SK-N-SH (cell line): ENCODE results near the gene STARD10. TPM values are rescaled to one million over a fixed set of nuclear protein-coding genes. Genes with fewer than 3 reads are reported as not detected.
A peak's percentile ranks its signal among the peaks of the same experiment; 100 is the strongest.

Experiments used
- CTCF ChIA-PET: fragments of 300-600, 350-600 bp; formaldehyde crosslinking; extraction: SDS; loops from one replicate; lab custom pipeline; 2021; lab: Yijun Ruan, JAX
- POLR2A ChIA-PET: fragments of 350-600 bp; sonication (Branson Sonifier 250); formaldehyde crosslinking; extraction: SDS; loops from one replicate; lab custom pipeline; 2020; ENCODE audit warnings: antibody characterized with exemption, inconsistent platforms; lab: Yijun Ruan, JAX
- DNase-seq: peaks from one replicate; pipeline ENCODE4 v3.0.0; 2012
- H2AFZ ChIP-seq: fragments of 200-600 bp; sonication (generic); 2 replicates; pipeline ENCODE4 v1.8.1; 2016; ENCODE audit warnings: antibody characterized with exemption, mild to moderate bottlenecking, low read depth
- H3F3A ChIP-seq: fragments of 200-600 bp; sonication (generic); replicated peaks from 2 replicates; pipeline ENCODE3; 2016; ENCODE audit warnings: antibody characterized with exemption, mild to moderate bottlenecking; ENCODE audit not compliant: insufficient read depth
- H3K27ac ChIP-seq, 2 experiments: fragments of 200-500 bp in 1 of 2; fragments of 200-600 bp in 1 of 2; sonication (Bioruptor generic) in 1 of 2; sonication (generic), shearing (Covaris generic) in 1 of 2; 2 replicates each; pipeline versions ENCODE4 v1.5.1 to v1.6.1; 2014 to 2016; ENCODE audit warnings: low read depth in 2 of 2, inconsistent platforms in 1 of 2, low read length in 1 of 2, mild to moderate bottlenecking in 1 of 2, mixed read lengths in 1 of 2
- H3K27me3 ChIP-seq: fragments of 200-600 bp; sonication (generic), shearing (Covaris generic); 2 replicates; pipeline ENCODE4 v1.6.1; 2016; ENCODE audit warnings: mixed run types; ENCODE audit not compliant: insufficient read depth
- H3K36me3 ChIP-seq, 2 experiments: fragments of 200-500 bp in 1 of 2; fragments of 200-600 bp in 1 of 2; sonication (Bioruptor generic) in 1 of 2; sonication (generic) in 1 of 2; replicated peaks in 1 of 2; 2 replicates each; pipeline versions ENCODE3 to v1.5.1; 2014 to 2016; ENCODE audit warnings: low read length in 1 of 2, mild to moderate bottlenecking in 1 of 2; ENCODE audit not compliant: insufficient read depth in 2 of 2, control insufficient read depth in 1 of 2
- H3K4me1 ChIP-seq, 2 experiments: fragments of 200-500 bp in 1 of 2; fragments of 200-600 bp in 1 of 2; sonication (Bioruptor generic) in 1 of 2; sonication (generic), shearing (Covaris generic) in 1 of 2; 2 replicates each; pipeline versions ENCODE4 v1.5.1 to v1.6.1; 2014 to 2016; ENCODE audit warnings: low read depth in 1 of 2, low read length in 1 of 2, mixed run types in 1 of 2; ENCODE audit not compliant: insufficient read depth in 2 of 2, control insufficient read depth in 1 of 2
- H3K4me2 ChIP-seq: fragments of 200-600 bp; sonication (generic), shearing (Covaris generic); 2 replicates; pipeline ENCODE4 v1.6.1; 2017; ENCODE audit warnings: mixed run types
- H3K4me3 ChIP-seq, 2 experiments: fragments of 200-500 bp in 1 of 2; fragments of 200-600 bp in 1 of 2; sonication (Bioruptor generic) in 1 of 2; sonication (generic), shearing (Covaris generic) in 1 of 2; 2 replicates each; pipeline versions ENCODE4 v1.5.1 to v1.8.1; 2014 to 2016; ENCODE audit warnings: low read depth in 2 of 2, inconsistent platforms in 1 of 2, low read length in 1 of 2, mild to moderate bottlenecking in 1 of 2, mixed read lengths in 1 of 2, moderate library complexity in 1 of 2
- H3K79me2 ChIP-seq: fragments of 200-600 bp; sonication (generic); 2 replicates; pipeline ENCODE4 v1.8.1; 2017; ENCODE audit warnings: mild to moderate bottlenecking; ENCODE audit not compliant: insufficient read depth
- H3K9ac ChIP-seq: fragments of 200-600 bp; sonication (generic); 2 replicates; pipeline ENCODE4 v1.6.1; 2017; ENCODE audit warnings: mixed run types
- H3K9me2 ChIP-seq: fragments of 200-600 bp; sonication (generic); 2 replicates; pipeline ENCODE4 v1.6.1; 2017; ENCODE audit warnings: mixed run types
- H3K9me3 ChIP-seq: fragments of 200-600 bp; sonication (generic); 2 replicates; pipeline ENCODE4 v1.6.1; 2017; ENCODE audit warnings: mixed run types, mild to moderate bottlenecking, moderate library complexity
- H4K20me1 ChIP-seq: fragments of 200-600 bp; sonication (generic); 2 replicates; pipeline ENCODE4 v1.6.1; 2017; ENCODE audit warnings: mild to moderate bottlenecking, mixed run types; ENCODE audit not compliant: insufficient read depth
- CHD2 ChIP-seq: fragments of 150-350 bp; IDR thresholded peaks from 2 replicates; pipeline ENCODE4 v1.6.1; 2018; ENCODE audit warnings: low read length; ENCODE audit not compliant: partially characterized antibody
- EP300 ChIP-seq, 2 experiments: IDR thresholded peaks; 2 replicates each; pipeline versions ENCODE4 v1.4.0 to v1.6.1; 2012; ENCODE audit warnings: borderline replicate concordance in 1 of 2, low read depth in 1 of 2, low read length in 1 of 2
- EZH2phosphoT487 ChIP-seq: fragments of 200-600 bp; sonication (generic); IDR thresholded peaks from 2 replicates; pipeline ENCODE4 v1.6.1; 2017; ENCODE audit warnings: low read depth, mixed run types, mild to moderate bottlenecking, antibody characterized with exemption, moderate library complexity, borderline replicate concordance
- FOXJ3 ChIP-seq: sonication (generic); formaldehyde crosslinking; IDR thresholded peaks from 2 replicates; pipeline ENCODE4 v1.5.1; 2020; ENCODE audit warnings: mild to moderate bottlenecking, missing genetic modification reagents
- MEF2A ChIP-seq: IDR thresholded peaks from 2 replicates; pipeline ENCODE4 v1.4.0; 2012; ENCODE audit warnings: low read depth, borderline replicate concordance
- NFIC ChIP-seq: IDR thresholded peaks from 2 replicates; pipeline ENCODE4 v1.4.0; 2012; ENCODE audit warnings: borderline replicate concordance
- NRF1 ChIP-seq: IDR thresholded peaks from 2 replicates; pipeline ENCODE4 v1.6.1; 2012; ENCODE audit warnings: low read depth, mild to moderate bottlenecking, low read length
- POLR2AphosphoS5 ChIP-seq: IDR thresholded peaks from 2 replicates; pipeline ENCODE4 v1.6.1; 2012; ENCODE audit warnings: low read depth, low read length
- RAD21 ChIP-seq: IDR thresholded peaks from 2 replicates; pipeline ENCODE4 v1.6.1; 2012; ENCODE audit warnings: mild to moderate bottlenecking, low read length
- RCOR1 ChIP-seq: fragments of 150-350 bp; IDR thresholded peaks from 2 replicates; pipeline ENCODE4 v1.6.1; 2017; ENCODE audit warnings: antibody characterized with exemption, low read length
- RFX5 ChIP-seq: IDR thresholded peaks from 2 replicates; pipeline ENCODE4 v1.6.1; 2012; ENCODE audit warnings: mild to moderate bottlenecking, improper control_type of control experiment, low read length
- SIN3A ChIP-seq: IDR thresholded peaks from 2 replicates; pipeline ENCODE4 v1.6.1; 2012; ENCODE audit warnings: low read depth, mild to moderate bottlenecking, low read length, moderate library complexity, borderline replicate concordance
- TAF1 ChIP-seq: IDR thresholded peaks from 2 replicates; pipeline ENCODE4 v1.6.1; 2012; ENCODE audit warnings: low read depth, mild to moderate bottlenecking, low read length, moderate library complexity, borderline replicate concordance
- TCF12 ChIP-seq: IDR thresholded peaks from 2 replicates; pipeline ENCODE4 v1.4.0; 2012
- WGBS: methylation state at CpG from one replicate; pipeline ENCODE4 v1.1.6; 2017; ENCODE audit warnings: low lambda C conversion rate; 5-methylcytosine and 5-hydroxymethylcytosine counted together
- polyA plus RNA-seq, 3 experiments: library from polyadenylated mRNA; depleted of rRNA; stranded (reverse); fragments of >200 nt; gene quantifications; 2 replicates each; pipeline ENCODE4 v1.2.3, GENCODE V29; 2012
- TF ChIP-seq, protein P1 (sequence below): fragments of 200-600 bp; sonication (generic); IDR thresholded peaks from 2 replicates; pipeline ENCODE4 v1.6.1; 2017; ENCODE audit warnings: antibody characterized with exemption, mild to moderate bottlenecking, moderate library complexity
- TF ChIP-seq, protein P2 (sequence below): fragments of 150-350 bp; IDR thresholded peaks from 2 replicates; pipeline ENCODE4 v1.6.1; 2016; ENCODE audit warnings: mild to moderate bottlenecking, low read depth, low read length
- TF ChIP-seq, protein P3 (sequence below): IDR thresholded peaks from 2 replicates; pipeline ENCODE4 v1.4.0; 2012; ENCODE audit warnings: low read depth, borderline replicate concordance
- TF ChIP-seq, protein P4 (sequence below): IDR thresholded peaks from 2 replicates; pipeline ENCODE4; 2012

The STARD10 gene
- polyA plus RNA-seq, 1 of the 3 experiments (the other 2 are of a cell fraction), result 47.7 TPM

DNA sequence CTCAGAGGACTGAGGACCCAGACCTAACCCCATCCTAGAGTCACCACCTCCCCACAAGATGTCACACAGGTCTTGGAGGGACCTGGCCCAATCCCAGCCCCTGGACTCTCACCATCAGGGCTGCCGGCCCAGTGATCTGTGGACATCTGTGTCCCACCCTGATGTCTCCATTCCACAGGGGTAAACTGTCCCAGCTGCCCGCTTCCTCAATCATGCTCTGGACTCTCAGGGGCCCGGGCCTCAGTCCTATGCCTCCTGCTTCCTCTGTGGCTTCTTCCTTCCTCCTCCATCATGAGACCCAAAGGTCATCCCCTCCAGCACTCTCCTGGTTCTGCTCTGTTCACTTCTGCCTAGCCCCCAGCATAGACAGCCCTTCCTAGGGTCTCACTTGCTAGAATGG lies 73.8 kb downstream of the STARD10 start:
- H3K79me2 ChIP-seq, result peaks cover 59% of the 10 kb centered on the region
- peaks cover 0 to 4% of the 10 kb centered on the region in 2 experiments for H3K36me3 ChIP-seq
- H3K4me1 ChIP-seq, result peaks cover 13 to 64% of the 10 kb centered on the region in 2 experiments
- WGBS, result 100% methylated on average over 2 of the region's 3 CpGs
- H3K9ac ChIP-seq, result no peak overlapping the region
- H4K20me1 ChIP-seq, result peaks cover 29% of the 10 kb centered on the region
- peak overlapping the region in 1 of 2 experiments; percentile 66; a peak in 1 of 4 replicates for H3K27ac ChIP-seq
- no peak for TF ChIP-seq RCOR1
- no peak for TF ChIP-seq SIN3A
- no peak for TF ChIP-seq TCF12
- no peak for TF ChIP-seq POLR2AphosphoS5
- TF ChIP-seq, protein P1, sequence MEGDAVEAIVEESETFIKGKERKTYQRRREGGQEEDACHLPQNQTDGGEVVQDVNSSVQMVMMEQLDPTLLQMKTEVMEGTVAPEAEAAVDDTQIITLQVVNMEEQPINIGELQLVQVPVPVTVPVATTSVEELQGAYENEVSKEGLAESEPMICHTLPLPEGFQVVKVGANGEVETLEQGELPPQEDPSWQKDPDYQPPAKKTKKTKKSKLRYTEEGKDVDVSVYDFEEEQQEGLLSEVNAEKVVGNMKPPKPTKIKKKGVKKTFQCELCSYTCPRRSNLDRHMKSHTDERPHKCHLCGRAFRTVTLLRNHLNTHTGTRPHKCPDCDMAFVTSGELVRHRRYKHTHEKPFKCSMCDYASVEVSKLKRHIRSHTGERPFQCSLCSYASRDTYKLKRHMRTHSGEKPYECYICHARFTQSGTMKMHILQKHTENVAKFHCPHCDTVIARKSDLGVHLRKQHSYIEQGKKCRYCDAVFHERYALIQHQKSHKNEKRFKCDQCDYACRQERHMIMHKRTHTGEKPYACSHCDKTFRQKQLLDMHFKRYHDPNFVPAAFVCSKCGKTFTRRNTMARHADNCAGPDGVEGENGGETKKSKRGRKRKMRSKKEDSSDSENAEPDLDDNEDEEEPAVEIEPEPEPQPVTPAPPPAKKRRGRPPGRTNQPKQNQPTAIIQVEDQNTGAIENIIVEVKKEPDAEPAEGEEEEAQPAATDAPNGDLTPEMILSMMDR, result no peak
- no peak for TF ChIP-seq FOXJ3
- no peak for TF ChIP-seq NRF1
- TF ChIP-seq EZH2phosphoT487, result no peak
- TF ChIP-seq, protein P2, sequence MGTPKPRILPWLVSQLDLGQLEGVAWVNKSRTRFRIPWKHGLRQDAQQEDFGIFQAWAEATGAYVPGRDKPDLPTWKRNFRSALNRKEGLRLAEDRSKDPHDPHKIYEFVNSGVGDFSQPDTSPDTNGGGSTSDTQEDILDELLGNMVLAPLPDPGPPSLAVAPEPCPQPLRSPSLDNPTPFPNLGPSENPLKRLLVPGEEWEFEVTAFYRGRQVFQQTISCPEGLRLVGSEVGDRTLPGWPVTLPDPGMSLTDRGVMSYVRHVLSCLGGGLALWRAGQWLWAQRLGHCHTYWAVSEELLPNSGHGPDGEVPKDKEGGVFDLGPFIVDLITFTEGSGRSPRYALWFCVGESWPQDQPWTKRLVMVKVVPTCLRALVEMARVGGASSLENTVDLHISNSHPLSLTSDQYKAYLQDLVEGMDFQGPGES, result no peak
- TF ChIP-seq CHD2, result no peak
- no peak for TF ChIP-seq MEF2A
- no peak overlapping the region; the same call in 1 of the 2 replicates for H2AFZ ChIP-seq
- no peaks in the 10 kb centered on the region for H3K27me3 ChIP-seq
- H3K4me2 ChIP-seq, result peak overlapping the region; percentile 96
- H3K9me3 ChIP-seq, result no peaks in the 10 kb centered on the region
- H3F3A ChIP-seq, result no peaks in the 10 kb centered on the region
- POLR2A ChIA-PET, result no interaction called here
- no peak for DNase-seq
- H3K9me2 ChIP-seq, result no peaks in the 10 kb centered on the region
- peak overlapping the region in 1 of 2 experiments; percentile 65; a peak in 1 of 4 replicates for H3K4me3 ChIP-seq
- CTCF ChIA-PET, result interaction anchor here (1.0 to 1.8 kb wide), 3 partner anchors 74 to 517 kb away, joined by 3 to 6 read pairs (median 3); partner anchors contain the start of gene STARD10

DNA sequence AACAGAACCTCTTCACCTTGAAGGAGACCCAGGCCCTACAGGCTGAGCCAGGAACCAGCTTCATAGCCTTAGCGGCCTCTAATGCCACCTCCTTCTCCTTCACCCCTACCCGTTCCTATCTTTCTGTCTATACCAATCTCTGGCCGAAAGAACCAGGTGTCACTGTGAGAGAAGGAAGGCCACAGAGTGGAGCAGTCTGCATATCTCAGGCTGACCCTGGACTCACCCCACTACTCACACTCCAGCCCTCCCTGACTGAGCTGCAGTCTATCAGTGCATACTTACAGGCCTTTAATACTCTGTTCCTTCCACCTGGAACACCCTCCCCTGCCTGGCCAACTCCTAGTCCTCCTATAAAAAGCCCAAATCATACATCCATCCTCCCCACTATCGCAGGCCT lies 74.3 kb downstream of the STARD10 start:
- Histone ChIP-seq H3F3A (no peaks in the 10 kb centered on the region), H3K79me2 (peaks cover 54% of the 10 kb centered on the region), H3K9me3 (no peaks in the 10 kb centered on the region), H3K4me1 (peaks cover 13 to 67% of the 10 kb centered on the region in 2 experiments), H4K20me1 (peaks cover 29% of the 10 kb centered on the region), H3K36me3 (peaks cover 0 to 4% of the 10 kb centered on the region in 2 experiments), H3K4me2 (0 out of 2 replicates have a peak overlapping the region, but pooled peaks have one; percentile 96), H3K27ac (peak overlapping the region in 1 of 2 experiments; percentile 66; a peak in 2 of 4 replicates), H3K4me3 (no peak overlapping the region), H3K9me2 (no peaks in the 10 kb centered on the region), H3K27me3 (no peaks in the 10 kb centered on the region), H3K9ac (no peak overlapping the region), H2AFZ (no peak overlapping the region)
- ChIA-PET CTCF (interaction anchor here (1.4 to 1.8 kb wide), 2 partner anchors 75 to 517 kb away, joined by 3 to 6 read pairs; partner anchors contain the start of gene STARD10), POLR2A (no interaction called here)
- DNase-seq, result no peak
- 100% methylated on average over 4 of the region's 4 CpGs for WGBS
- TF ChIP-seq FOXJ3 (no peak), CHD2 (no peak), RAD21 (no peak), EP300 (IDR thresholded peaks at IDR 0.05; ENCODE audit: borderline replicate concordance in 1 of 2, low read depth in 1 of 2, low read length in 1 of 2) (no peak), RFX5 (no peak), NFIC (no peak), TAF1 (no peak), RCOR1 (no peak), EZH2phosphoT487 (no peak)
- TF ChIP-seq, protein P3, sequence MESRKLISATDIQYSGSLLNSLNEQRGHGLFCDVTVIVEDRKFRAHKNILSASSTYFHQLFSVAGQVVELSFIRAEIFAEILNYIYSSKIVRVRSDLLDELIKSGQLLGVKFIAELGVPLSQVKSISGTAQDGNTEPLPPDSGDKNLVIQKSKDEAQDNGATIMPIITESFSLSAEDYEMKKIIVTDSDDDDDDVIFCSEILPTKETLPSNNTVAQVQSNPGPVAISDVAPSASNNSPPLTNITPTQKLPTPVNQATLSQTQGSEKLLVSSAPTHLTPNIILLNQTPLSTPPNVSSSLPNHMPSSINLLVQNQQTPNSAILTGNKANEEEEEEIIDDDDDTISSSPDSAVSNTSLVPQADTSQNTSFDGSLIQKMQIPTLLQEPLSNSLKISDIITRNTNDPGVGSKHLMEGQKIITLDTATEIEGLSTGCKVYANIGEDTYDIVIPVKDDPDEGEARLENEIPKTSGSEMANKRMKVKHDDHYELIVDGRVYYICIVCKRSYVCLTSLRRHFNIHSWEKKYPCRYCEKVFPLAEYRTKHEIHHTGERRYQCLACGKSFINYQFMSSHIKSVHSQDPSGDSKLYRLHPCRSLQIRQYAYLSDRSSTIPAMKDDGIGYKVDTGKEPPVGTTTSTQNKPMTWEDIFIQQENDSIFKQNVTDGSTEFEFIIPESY, result no peak
- TF ChIP-seq, protein P1, result no peak
- TF ChIP-seq, protein P4, sequence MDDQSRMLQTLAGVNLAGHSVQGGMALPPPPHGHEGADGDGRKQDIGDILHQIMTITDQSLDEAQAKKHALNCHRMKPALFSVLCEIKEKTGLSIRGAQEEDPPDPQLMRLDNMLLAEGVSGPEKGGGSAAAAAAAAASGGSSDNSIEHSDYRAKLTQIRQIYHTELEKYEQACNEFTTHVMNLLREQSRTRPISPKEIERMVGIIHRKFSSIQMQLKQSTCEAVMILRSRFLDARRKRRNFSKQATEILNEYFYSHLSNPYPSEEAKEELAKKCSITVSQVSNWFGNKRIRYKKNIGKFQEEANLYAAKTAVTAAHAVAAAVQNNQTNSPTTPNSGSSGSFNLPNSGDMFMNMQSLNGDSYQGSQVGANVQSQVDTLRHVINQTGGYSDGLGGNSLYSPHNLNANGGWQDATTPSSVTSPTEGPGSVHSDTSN, result no peak
